ENCODE measurements around the gene PTPN13.

PTPN13 gene

GRCh38 chr4:86818211-86818610, 224.1 kb downstream of the PTPN13 start:
- H3K27me3 ChIP-seq (replicated peaks) = no peaks in the 10 kb centered on the region
- DNase-seq = no peak
- H3K4me3 ChIP-seq (ENCODE audit: low read depth, low read length) = no peak overlapping the region
- TF ChIP-seq, protein P1, sequence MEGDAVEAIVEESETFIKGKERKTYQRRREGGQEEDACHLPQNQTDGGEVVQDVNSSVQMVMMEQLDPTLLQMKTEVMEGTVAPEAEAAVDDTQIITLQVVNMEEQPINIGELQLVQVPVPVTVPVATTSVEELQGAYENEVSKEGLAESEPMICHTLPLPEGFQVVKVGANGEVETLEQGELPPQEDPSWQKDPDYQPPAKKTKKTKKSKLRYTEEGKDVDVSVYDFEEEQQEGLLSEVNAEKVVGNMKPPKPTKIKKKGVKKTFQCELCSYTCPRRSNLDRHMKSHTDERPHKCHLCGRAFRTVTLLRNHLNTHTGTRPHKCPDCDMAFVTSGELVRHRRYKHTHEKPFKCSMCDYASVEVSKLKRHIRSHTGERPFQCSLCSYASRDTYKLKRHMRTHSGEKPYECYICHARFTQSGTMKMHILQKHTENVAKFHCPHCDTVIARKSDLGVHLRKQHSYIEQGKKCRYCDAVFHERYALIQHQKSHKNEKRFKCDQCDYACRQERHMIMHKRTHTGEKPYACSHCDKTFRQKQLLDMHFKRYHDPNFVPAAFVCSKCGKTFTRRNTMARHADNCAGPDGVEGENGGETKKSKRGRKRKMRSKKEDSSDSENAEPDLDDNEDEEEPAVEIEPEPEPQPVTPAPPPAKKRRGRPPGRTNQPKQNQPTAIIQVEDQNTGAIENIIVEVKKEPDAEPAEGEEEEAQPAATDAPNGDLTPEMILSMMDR (IDR thresholded peaks at IDR 0.05; ENCODE audit: low read depth, low read length, missing control alignments) = no peak
- peak overlapping the region; percentile 34 for H3K27ac ChIP-seq
- peaks cover 7% of the 10 kb centered on the region for H3K36me3 ChIP-seq (replicated peaks)
- in situ Hi-C loops (cut with HindIII; ENCODE audit: low pct_ligation_motif_present, low sequenced_read_pairs) = no loop called here

- Histone ChIP-seq H3K27ac (no peak overlapping the region), H3K36me3 (replicated peaks) (peaks cover 5% of the 10 kb centered on the region), H3K4me3 (ENCODE audit: low read depth, low read length) (no peak overlapping the region), H3K27me3 (replicated peaks) (no peaks in the 10 kb centered on the region)
- TF ChIP-seq, protein P1 (IDR thresholded peaks at IDR 0.05; ENCODE audit: low read depth, low read length, missing control alignments) = no peak
- DNase-seq = no peak
- in situ Hi-C loops (cut with HindIII; ENCODE audit: low pct_ligation_motif_present, low sequenced_read_pairs) = no loop called here
Observed at GRCh38 chr4:86818841-86819240, 224.7 kb downstream of the PTPN13 start.

DNA sequence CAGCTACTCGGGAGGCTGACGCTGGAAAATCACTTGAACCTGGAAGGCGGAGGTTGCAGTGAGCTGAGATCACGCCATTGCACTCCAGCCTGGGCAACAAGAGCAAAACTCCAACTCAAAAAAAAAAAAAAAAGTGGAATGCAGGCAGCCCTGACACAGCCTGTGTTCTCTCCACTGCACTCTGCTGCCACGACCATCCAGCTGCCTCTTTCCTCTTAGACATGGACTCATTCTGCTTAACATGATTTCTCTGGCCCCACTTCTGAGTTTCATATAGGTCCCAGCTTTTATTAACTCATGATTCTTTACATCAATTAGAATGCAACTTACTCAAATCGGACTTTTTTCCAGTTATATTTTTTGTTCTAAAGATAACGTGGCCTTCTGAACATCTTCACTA, 225.4 kb downstream of the PTPN13 start:
- Histone ChIP-seq H3K27ac (no peak overlapping the region), H3K4me3 (ENCODE audit: low read depth, low read length) (no peak overlapping the region), H3K27me3 (replicated peaks) (no peaks in the 10 kb centered on the region), H3K36me3 (replicated peaks) (peaks cover 5% of the 10 kb centered on the region)
- in situ Hi-C loops (cut with HindIII; ENCODE audit: low pct_ligation_motif_present, low sequenced_read_pairs) = no loop called here
- no peak for DNase-seq
- TF ChIP-seq, protein P1 (IDR thresholded peaks at IDR 0.05; ENCODE audit: low read depth, low read length, missing control alignments) = no peak

DNA sequence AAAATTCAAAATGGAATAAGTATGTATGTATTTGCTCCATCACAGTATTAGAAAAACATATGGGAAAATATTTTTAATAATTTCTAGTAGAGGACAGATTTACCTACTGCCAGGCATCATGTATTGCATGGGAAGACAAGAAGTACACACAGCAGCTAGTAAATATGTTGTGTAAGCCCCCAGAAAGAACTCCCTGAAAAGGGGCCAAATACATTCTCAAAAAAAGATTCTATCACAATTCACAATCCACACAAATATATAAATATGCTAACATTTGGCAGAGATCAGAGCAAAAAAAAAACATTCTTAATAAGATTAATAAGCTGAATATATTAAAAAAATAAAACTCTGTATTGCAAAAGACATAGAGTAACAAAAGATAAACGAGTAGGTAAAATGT, 227.0 kb downstream of the PTPN13 start:
- Histone ChIP-seq H3K27ac (no peak overlapping the region), H3K27me3 (replicated peaks) (no peaks in the 10 kb centered on the region), H3K4me3 (ENCODE audit: low read depth, low read length) (no peak overlapping the region), H3K36me3 (replicated peaks) (no peaks in the 10 kb centered on the region)
- no peak for DNase-seq
- TF ChIP-seq, protein P1 (IDR thresholded peaks at IDR 0.05; ENCODE audit: low read depth, low read length, missing control alignments) = no peak
- in situ Hi-C loops (cut with HindIII; ENCODE audit: low pct_ligation_motif_present, low sequenced_read_pairs) = no loop called here

DNA sequence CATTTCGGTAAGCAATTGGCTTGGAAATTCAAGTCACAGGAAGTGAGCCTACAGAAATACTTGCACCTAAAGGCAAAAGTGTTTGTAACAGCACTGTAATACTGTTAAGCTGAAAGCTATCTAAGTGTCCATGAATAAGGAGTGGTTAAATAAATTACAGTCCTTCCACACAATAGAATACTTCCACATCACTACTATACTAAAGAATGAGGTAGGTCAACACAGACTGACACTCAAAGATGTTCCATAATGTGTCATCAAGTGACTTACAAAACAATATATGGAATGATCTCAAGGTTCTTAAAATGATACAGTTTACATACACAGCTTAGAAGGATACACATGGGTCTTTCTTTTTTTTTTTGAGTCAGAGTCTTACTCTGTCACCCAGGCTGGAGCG, 228.0 kb downstream of the PTPN13 start:
- Histone ChIP-seq H3K27me3 (replicated peaks) (no peaks in the 10 kb centered on the region), H3K36me3 (replicated peaks) (no peaks in the 10 kb centered on the region), H3K4me3 (ENCODE audit: low read depth, low read length) (no peak overlapping the region), H3K27ac (no peak overlapping the region)
- TF ChIP-seq, protein P1 (IDR thresholded peaks at IDR 0.05; ENCODE audit: low read depth, low read length, missing control alignments) = no peak
- in situ Hi-C loops (cut with HindIII; ENCODE audit: low pct_ligation_motif_present, low sequenced_read_pairs) = no loop called here
- DNase-seq = no peak

DNA sequence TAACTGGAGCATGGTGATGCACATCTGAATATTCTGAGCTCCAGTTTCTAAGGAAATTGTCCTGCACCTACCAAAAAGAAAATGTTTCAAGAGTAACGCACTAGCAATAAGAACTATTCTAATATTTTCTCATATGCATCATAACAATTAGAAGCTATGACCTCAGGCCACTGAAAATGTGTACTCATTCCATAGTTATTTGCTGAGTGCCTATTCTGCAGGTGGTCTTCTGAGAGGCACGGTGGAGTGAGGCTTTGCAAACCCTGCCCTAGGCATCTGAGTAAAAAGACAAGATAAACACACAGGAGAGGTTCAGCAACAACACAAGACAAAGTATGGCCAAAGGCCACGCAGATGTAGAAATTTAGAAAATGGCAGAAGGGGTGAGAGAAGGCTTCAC, 231.4 kb downstream of the PTPN13 start:
- TF ChIP-seq, protein P1 (IDR thresholded peaks at IDR 0.05; ENCODE audit: low read depth, low read length, missing control alignments) = no peak
- Histone ChIP-seq H3K36me3 (replicated peaks) (no peaks in the 10 kb centered on the region), H3K4me3 (ENCODE audit: low read depth, low read length) (no peak overlapping the region), H3K27me3 (replicated peaks) (no peaks in the 10 kb centered on the region), H3K27ac (no peak overlapping the region)
- DNase-seq = no peak
- in situ Hi-C loops (cut with HindIII; ENCODE audit: low pct_ligation_motif_present, low sequenced_read_pairs) = no loop called here
